Natural killer cell treated with Interleukin-12 subunit alpha and Interleukin-12 subunit beta and Interleukin-15 and Interleukin-18, amount 100 ng/mL, for 72 hours (primary cell): ENCODE results near the gene ECHS1. TPM values are rescaled to one million over a fixed set of nuclear protein-coding genes. Genes with fewer than 3 reads are reported as not detected.

ENCODE experiments used
- ATAC-seq, 2 donors: fragments of 150-1000 bp; cut with Tn5 transposase in 1 of 2; sonication (Bioruptor Pico), chemical (Tn5 transposase) in 1 of 2; 2 replicates each; pipeline ENCODE4 v1.10.0; 2021
- DNase-seq: peaks from one replicate; pipeline ENCODE4 v3.0.0; 2022; ENCODE audit warnings: low spot score
- H3K27ac Mint-ChIP-seq, 2 donors: 1 replicate in 1 of 2; 2 replicates in 1 of 2; pipeline ENCODE4 v1.8.0; 2022; ENCODE audit warnings: mixed read lengths in 2 of 2, mild to moderate bottlenecking in 1 of 2, moderate library complexity in 1 of 2
- H3K27me3 Mint-ChIP-seq, 2 donors: 1 replicate in 1 of 2; 2 replicates in 1 of 2; pipeline ENCODE4 v1.8.0; 2022; ENCODE audit warnings: mixed read lengths in 2 of 2
- H3K36me3 Mint-ChIP-seq: one replicate; pipeline ENCODE4 v1.8.0; 2022; ENCODE audit warnings: mixed read lengths
- H3K4me1 Mint-ChIP-seq, 2 donors: 1 replicate in 1 of 2; 2 replicates in 1 of 2; pipeline ENCODE4 v1.8.0; 2022; ENCODE audit warnings: low read depth in 2 of 2, mixed read lengths in 2 of 2, mild to moderate bottlenecking in 1 of 2
- H3K4me3 Mint-ChIP-seq: one replicate; pipeline ENCODE4 v1.8.0; 2022; ENCODE audit warnings: mixed read lengths
- H3K9me3 Mint-ChIP-seq: 2 replicates; pipeline ENCODE4 v1.8.0; 2022; ENCODE audit warnings: mixed read lengths
- total RNA-seq, 2 donors: library from RNA; stranded (reverse); gene quantifications; one replicate each; pipeline ENCODE4 v1.2.3, GENCODE V29; 2022

The ECHS1 gene
- total RNA-seq, 2 donors from 2014 or later: 44.5 to 52.7 TPM

DNA sequence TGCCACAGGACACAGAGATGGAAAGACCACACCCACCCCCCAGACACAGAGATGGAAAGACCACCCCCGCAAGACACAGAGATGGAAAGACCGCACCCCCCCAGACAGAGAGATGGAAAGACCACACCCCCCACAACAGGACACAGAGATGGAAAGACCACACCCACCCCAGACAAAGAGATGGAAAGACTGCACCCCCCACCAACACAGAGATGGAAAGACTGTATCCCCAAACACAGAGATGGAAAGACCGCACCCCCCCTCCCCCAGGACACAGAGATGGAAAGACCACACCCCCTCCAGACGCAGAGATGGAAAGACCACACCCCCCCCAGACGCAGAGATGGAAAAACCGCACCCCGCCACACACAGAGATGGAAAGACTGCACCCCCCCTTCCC is 56.4 kb downstream of the ECHS1 start:
- Mint-ChIP-seq H3K36me3 (no peaks in the 10 kb centered on the region), H3K27me3 (peaks cover 10 to 16% of the 10 kb centered on the region in 2 donors)

DNA sequence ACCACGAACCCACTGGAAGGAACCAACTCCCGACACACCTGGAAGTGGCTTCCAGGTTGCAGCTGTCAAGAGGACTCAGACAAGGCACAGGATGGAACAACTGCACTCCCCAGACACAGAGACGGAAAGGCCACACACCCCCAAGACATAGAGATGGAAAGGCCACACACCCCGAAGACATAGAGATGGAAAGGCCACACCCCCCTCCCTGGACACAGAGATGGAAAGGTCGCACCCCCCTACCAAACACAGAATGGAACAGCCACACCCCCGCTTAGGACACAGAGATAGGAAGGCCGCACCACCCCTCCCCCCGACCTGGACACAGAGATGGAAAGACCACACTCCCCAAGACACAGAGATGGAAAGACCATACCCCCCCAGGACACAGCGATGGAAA is 56.9 kb downstream of the ECHS1 start:
- DNase-seq: no peak
- ATAC-seq: no peak
- Mint-ChIP-seq H3K4me1 (peaks cover 8 to 10% of the 10 kb centered on the region in 2 donors), H3K36me3 (no peaks in the 10 kb centered on the region), H3K9me3 (no peaks in the 10 kb centered on the region), H3K27ac (no peak overlapping the region), H3K4me3 (peak overlapping the region; percentile 34), H3K27me3 (peaks cover 10 to 16% of the 10 kb centered on the region in 2 donors)

More for the DNA sequence above, 56.4 kb downstream of the ECHS1 start:
- Mint-ChIP-seq H3K27ac (no peak overlapping the region), H3K4me1 (peaks cover 8 to 10% of the 10 kb centered on the region in 2 donors), H3K9me3 (no peaks in the 10 kb centered on the region), H3K4me3 (no peak overlapping the region)
- ATAC-seq (no peak), DNase-seq (no peak)

DNA sequence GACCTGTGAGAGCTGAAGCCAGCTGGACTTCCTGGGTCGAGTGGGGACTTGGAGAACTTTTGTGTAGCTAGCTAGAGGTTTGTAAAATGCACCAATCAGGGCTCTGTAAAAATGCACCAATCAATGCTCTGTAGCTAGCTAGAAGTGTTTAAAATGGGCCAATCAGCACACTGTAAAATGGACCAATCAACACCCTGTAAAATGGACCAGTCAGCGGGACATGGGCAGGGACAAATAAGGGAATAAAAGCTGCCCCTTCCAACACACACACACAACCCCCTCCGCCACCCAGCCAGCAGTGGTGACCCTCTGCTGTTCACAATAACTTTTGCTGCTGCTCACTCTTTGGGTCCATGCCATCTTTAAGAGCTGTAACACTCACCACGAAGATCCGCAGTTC is 57.3 kb downstream of the ECHS1 start:
- no peak overlapping the region for H3K27ac Mint-ChIP-seq
- ATAC-seq (no peak), DNase-seq (no peak)
- H3K27me3 Mint-ChIP-seq: peaks cover 10 to 16% of the 10 kb centered on the region in 2 donors
- H3K36me3 Mint-ChIP-seq: no peaks in the 10 kb centered on the region
- no peaks in the 10 kb centered on the region for H3K9me3 Mint-ChIP-seq
- H3K4me3 Mint-ChIP-seq: peak overlapping the region; percentile 34
- peaks cover 8 to 10% of the 10 kb centered on the region in 2 donors for H3K4me1 Mint-ChIP-seq

- H3K9me3 Mint-ChIP-seq: no peaks in the 10 kb centered on the region
- H3K36me3 Mint-ChIP-seq: no peaks in the 10 kb centered on the region
- peaks cover 6 to 10% of the 10 kb centered on the region in 2 donors for H3K27me3 Mint-ChIP-seq
- no peak for DNase-seq
- no peak overlapping the region for H3K4me3 Mint-ChIP-seq
- no peak for ATAC-seq
- no peak overlapping the region for H3K27ac Mint-ChIP-seq
- H3K4me1 Mint-ChIP-seq: peaks cover 8 to 10% of the 10 kb centered on the region in 2 donors
These were observed 58.2 kb downstream of the ECHS1 start for GRCh38 chr10:133314911-133315310.

GRCh38 chr10:133313192-133313591 is 60.0 kb downstream of the ECHS1 start:
- Mint-ChIP-seq H3K9me3 (no peaks in the 10 kb centered on the region), H3K27ac (no peak overlapping the region), H3K4me3 (no peak overlapping the region), H3K36me3 (no peaks in the 10 kb centered on the region), H3K27me3 (no peaks in the 10 kb centered on the region), H3K4me1 (peaks cover 2 to 5% of the 10 kb centered on the region in 2 donors)
- ATAC-seq (no peak), DNase-seq (no peak)

GRCh38 chr10:133312769-133313145 is 60.4 kb downstream of the ECHS1 start:
- H3K4me3 Mint-ChIP-seq: no peak overlapping the region
- H3K27me3 Mint-ChIP-seq: no peaks in the 10 kb centered on the region
- peaks cover 6 to 9% of the 10 kb centered on the region in 2 donors for H3K4me1 Mint-ChIP-seq
- ATAC-seq (no peak), DNase-seq (no peak)
- no peaks in the 10 kb centered on the region for H3K9me3 Mint-ChIP-seq
- H3K36me3 Mint-ChIP-seq: no peaks in the 10 kb centered on the region
- H3K27ac Mint-ChIP-seq: no peak overlapping the region

Other genes with a start within 250 kb of the ECHS1 start
- under 1 TPM; 0.05 to 0.36 TPM for gene KNDC1, start 213.1 kb downstream of the ECHS1 start, total RNA-seq
- not detected for gene UTF1, start 143.1 kb downstream of the ECHS1 start, total RNA-seq
- gene VENTX, start 135.5 kb downstream of the ECHS1 start, total RNA-seq: not detected
- gene ADAM8, start 96.5 kb downstream of the ECHS1 start, total RNA-seq: 100 to 1,000 TPM; 202 to 211 TPM
- gene TUBGCP2, start 64.5 kb downstream of the ECHS1 start, total RNA-seq: 10 to 100 TPM; 53.3 to 58.2 TPM
- 10 to 100 TPM; 38.1 to 73.2 TPM for gene ZNF511, start 64.4 kb downstream of the ECHS1 start, total RNA-seq
- not detected for gene CALY, start 36.5 kb downstream of the ECHS1 start, total RNA-seq
- not detected for gene PRAP1, start 26.0 kb downstream of the ECHS1 start, total RNA-seq
- gene FUOM, start 15.3 kb downstream of the ECHS1 start, total RNA-seq: 10 to 100 TPM; 11.5 to 11.8 TPM
- gene PAOX, start 5.9 kb upstream of the ECHS1 start, total RNA-seq: 1 to 10 TPM; 2.0 to 2.1 TPM
- 100 to 1,000 TPM in 1 of 2 donors, 10 to 100 TPM in 1; 44.2 to 105 TPM for gene MTG1, start 20.8 kb upstream of the ECHS1 start, total RNA-seq
- not detected for gene SPRN, start 51.3 kb upstream of the ECHS1 start, total RNA-seq
- gene SCART1, start 80.6 kb upstream of the ECHS1 start, total RNA-seq: 1 to 10 TPM; 2.0 to 3.6 TPM
- under 1 TPM; 0.42 to 0.71 TPM for gene CYP2E1, start 154.0 kb upstream of the ECHS1 start, total RNA-seq
- gene SYCE1, start 192.2 kb upstream of the ECHS1 start, total RNA-seq: not detected